Articular chondrocyte of knee joint (primary cell): ENCODE measurements around the gene AJUBA. TPM values are rescaled to one million over a fixed set of nuclear protein-coding genes. Genes with fewer than 3 reads are reported as not detected.

ENCODE experiments used
- total RNA-seq: library from RNA; depleted of rRNA; stranded (reverse); fragments of >200 nt; gene quantifications from 2 replicates; pipeline ENCODE4 v1.2.3, GENCODE V29; 2012

AJUBA gene
- 65.6 and 75.0 TPM in 2 replicates for total RNA-seq

DNA sequence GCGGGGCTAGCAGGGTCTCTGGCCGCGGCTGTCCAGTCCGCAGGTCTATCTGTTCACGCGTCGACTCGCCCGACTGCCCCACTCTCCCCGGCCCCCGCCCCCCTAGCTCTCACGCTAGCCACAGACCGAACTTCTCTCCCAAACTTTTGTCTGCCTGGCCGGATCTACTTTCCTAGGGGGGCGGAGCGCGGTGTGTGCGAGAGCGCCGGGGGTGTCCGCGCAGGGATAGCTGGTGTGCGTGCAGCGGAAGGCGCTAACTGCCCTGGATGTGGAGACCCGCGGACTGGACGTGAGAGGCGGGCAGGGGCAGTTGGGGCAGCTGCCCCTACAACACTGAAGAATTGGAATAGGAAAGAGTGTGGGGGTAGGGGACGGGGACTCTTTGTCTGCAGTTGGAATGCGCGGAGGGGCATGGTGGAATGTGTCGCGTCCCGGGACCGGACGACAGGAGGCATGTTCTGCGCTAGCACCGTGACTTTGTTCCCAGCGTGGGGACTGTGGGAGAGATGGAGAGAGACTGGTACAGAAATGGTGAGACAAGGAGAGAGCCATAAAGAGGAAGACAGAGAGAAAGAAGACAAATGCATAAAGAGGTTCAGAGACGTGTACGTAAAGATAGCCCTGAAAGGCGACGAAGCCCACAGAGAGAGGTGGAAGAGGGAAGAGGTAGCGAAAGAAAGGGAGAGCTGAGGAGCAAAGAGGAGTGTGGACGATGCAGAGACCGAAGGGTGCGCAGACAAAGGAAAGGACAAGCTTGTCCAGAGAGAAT lies at the start of gene AJUBA:
Gene AJUBA, minus strand, starts transcription at position 75 of the 769 bp plus-strand sequence. CDS start 285 bp downstream, outside the sequence.

DNA sequence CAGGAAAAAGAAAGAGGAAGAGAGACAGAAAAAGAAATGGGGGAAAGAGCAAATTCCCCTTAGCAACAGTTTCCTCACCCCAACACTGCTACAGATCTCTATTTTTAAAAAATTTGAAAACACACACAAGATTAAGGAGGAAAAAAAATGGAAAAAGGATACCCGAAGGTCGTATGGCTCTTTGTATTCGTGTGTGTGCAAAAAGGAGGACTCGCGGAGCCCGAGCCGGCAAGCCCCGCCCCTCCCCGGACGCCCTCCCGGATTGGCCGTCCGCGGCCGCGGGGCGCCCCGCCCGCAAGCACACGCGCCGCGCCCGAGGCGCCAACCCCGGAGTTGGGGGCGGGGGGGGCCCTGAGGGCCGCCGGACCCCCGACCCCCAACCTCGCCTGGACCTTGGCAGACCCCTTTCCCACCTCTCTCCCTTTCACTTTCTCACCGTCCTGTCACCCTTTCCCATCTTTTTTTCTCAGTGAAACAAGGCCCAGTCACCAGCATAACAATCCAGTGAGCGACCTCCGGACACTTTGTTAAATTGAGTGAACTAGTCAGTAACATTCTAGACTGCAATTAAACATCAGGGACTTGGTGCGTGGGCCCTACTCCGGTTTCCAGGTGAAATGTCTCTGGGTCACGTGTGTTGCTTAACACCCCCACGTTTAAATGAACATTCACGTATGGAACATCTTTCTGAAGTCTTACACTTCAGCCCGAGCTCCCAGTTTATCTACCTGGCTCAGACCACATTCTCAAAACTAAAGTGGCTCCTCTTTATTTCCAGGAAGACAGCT lies 27.8 kb upstream of the AJUBA start, which contains the start of gene C14orf93:
Gene C14orf93, minus strand, starts transcription at position 205 of the 788 bp plus-strand sequence. CDS start 11,120 bp downstream, outside the sequence.

DNA sequence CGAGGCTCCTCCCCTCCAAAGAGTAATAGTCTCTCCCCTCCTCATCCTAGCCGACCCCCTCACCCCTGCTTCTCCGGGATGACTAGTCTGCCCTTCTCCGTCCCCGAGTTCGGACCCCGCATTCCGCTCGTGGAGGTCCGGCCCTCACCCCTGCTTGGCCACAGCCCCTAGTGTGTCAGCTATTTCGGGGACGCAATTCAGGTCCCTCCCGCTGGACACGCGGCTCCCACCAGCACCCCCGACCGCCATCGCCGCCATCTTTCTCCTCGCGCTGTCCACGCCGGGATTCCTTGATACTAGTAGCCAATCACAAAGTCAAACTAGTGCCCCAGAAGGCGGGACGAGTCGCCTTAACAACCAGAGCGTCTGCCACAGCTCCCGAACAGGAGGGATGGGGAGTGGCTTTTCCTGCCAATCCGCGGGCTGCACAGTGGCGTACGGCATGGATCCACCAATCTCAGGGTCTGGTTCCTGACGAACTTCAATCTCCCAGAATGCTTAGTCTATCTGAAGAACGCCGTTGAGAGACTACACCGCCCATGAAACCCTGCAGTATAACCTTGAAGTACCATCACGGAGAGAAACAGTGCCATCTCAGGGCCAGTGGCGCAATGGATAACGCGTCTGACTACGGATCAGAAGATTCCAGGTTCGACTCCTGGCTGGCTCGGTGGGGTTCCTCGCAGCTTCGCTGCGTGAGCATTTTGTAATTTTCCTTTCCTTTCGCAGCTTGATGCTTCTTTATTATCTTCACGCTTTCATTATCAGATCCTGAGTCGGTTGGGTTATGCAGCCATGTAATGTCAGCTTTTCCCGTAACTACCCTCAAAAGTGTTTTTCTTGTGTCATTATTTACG lies 53.0 kb downstream of the AJUBA start, which contains the start of gene PRMT5:
Gene PRMT5, minus strand, starts transcription at position 273 of the 857 bp plus-strand sequence. Its CDS starts 15 bp downstream, at position 258.

Other genes with a start within 250 kb of the AJUBA start
- 60.4 and 72.4 TPM in 2 replicates for gene OXA1L, start 215.9 kb downstream of the AJUBA start, total RNA-seq
- 4.9 and 6.1 TPM in 2 replicates for gene SLC7A7, start 167.1 kb downstream of the AJUBA start, total RNA-seq
- gene MRPL52, start 152.7 kb downstream of the AJUBA start, total RNA-seq, result 24.6 and 26.2 TPM in 2 replicates
- 336 and 393 TPM in 2 replicates for gene MMP14, start 146.0 kb downstream of the AJUBA start, total RNA-seq
- 97.4 and 113 TPM in 2 replicates for gene LRP10, start 110.8 kb downstream of the AJUBA start, total RNA-seq
- gene REM2, start 99.3 kb downstream of the AJUBA start, total RNA-seq, result under 0.01 TPM in 1 of 2 replicates, not detected in the other
- gene RBM23, start 63.4 kb downstream of the AJUBA start, total RNA-seq, result 89.1 and 179 TPM in 2 replicates
- 42.9 and 45.8 TPM in 2 replicates for gene PRMT5, start 53.2 kb downstream of the AJUBA start, total RNA-seq
- gene HAUS4, start 25.5 kb downstream of the AJUBA start, total RNA-seq, result 36.8 and 54.7 TPM in 2 replicates
- gene C14orf93, start 27.6 kb upstream of the AJUBA start, total RNA-seq, result 9.2 and 12.0 TPM in 2 replicates
- 119 and 140 TPM in 2 replicates for gene PSMB5, start 52.3 kb upstream of the AJUBA start, total RNA-seq
- gene PSMB11, start 59.7 kb upstream of the AJUBA start, total RNA-seq, result not detected in 2 replicates
- 4.1 and 4.6 TPM in 2 replicates for gene CDH24, start 75.0 kb upstream of the AJUBA start, total RNA-seq
- gene ACIN1, start 112.6 kb upstream of the AJUBA start, total RNA-seq, result 103 and 105 TPM in 2 replicates
- gene C14orf119, start 113.0 kb upstream of the AJUBA start, total RNA-seq, result 44.0 and 45.7 TPM in 2 replicates
- gene CIROP, start 122.4 kb upstream of the AJUBA start, total RNA-seq, result 0.26 TPM in 1 of 2 replicates, not detected in the other
- gene CEBPE, start 136.7 kb upstream of the AJUBA start, total RNA-seq, result 0.13 TPM in 1 of 2 replicates, not detected in the other
- 94.3 and 98.6 TPM in 2 replicates for gene SLC7A8, start 201.1 kb upstream of the AJUBA start, total RNA-seq